GM23248 (cell line): ENCODE results near the gene ADAMTS9.

Experiments
- EZH2 ChIP-seq: fragments of 200-600 bp; sonication (generic); IDR thresholded peaks from 2 replicates; pipeline ENCODE4 v1.6.1; 2018; ENCODE audit warnings: antibody characterized with exemption, mild to moderate bottlenecking; ENCODE audit not compliant: insufficient read depth, poor library complexity, severe bottlenecking
- EZH2phosphoT487 ChIP-seq: fragments of 200-600 bp; sonication (generic); IDR thresholded peaks from 2 replicates; pipeline ENCODE4 v1.6.1; 2018; ENCODE audit warnings: antibody characterized with exemption, moderate library complexity, mild to moderate bottlenecking, low read depth; ENCODE audit not compliant: insufficient read depth

DNA sequence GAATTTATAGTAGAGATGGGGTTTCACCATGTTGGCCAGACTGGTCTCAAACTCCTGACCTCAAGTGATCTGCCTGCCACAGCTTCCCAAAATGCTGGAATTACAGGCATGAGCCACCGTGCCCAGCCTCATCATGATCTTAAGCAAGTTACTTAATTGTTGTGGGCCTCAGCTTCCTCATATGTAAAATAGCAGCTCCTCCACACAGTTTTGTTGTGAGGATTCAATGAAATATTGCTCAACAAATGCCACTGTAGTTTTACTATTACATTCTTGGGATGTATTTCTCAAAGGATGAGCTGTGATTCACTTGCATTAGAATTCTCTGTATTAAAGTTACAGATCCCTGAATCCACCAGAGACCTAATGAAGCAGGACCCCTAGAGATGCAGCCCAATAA lies 168.8 kb downstream of the ADAMTS9 start:
- no peak for TF ChIP-seq EZH2
- no peak for TF ChIP-seq EZH2phosphoT487
